ENCODE measurements around the gene CYB561.

The CYB561 gene

DNA sequence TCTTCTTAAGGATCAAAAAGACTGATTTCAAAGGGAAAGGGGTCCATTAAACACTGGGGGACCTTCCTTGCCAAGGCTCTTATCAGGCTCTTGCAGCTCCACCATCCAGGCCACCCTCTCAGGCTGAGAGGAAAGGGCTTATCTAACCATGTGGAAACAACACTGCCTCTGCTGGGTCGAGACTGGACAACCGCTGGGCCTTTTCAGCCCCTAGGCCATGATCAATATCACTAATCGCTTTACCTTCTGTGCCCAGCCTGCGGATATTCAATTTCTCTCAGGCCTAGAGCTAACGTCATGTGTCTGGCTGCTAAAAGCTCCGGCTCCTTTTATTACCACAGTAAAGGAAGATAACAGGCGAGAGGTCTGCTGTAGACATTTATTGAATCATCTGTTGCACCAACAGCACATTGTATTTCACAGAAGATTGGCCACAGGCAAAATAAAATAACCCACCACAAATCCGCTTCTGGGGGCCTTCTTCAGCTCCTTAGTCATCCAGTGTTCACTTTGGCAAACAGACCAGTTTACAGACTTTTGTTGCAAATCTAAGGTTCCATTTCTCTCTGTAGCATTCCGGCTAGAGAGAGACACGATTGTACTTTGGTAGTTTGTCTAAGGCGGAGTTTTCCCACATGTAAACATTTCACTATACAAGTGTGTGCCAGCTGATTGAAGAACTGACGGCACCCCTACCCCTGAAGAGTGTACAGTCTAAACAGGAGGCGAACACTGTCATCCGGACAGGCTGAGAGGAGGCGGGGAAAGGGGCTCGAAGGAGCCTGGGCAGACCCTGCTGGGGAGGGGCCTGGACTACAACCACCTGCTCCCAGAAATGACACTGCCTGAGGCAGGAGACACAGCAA lies 13.9 kb downstream of the CYB561 start:
- DNase-seq: no peak

DNA sequence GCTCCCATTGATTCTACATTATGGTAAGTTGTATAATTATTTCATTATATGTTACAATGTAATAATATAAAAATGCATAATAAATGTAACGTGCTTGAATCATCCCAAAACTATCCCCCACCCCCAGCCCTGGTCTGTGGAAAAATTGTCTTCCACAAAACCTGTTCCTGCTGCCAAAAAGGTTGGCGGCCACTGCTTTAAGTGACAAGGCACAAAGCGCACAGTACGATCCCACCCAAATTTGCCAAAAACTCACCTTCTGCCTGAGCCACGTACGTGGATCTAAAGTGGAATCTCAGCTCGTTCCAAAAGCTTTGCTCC lies 14.5 kb downstream of the CYB561 start:
- DNase-seq: no peak

GRCh38 chr17:63430223-63430622 lies 15.9 kb downstream of the CYB561 start:
- DNase-seq: no peak

DNA sequence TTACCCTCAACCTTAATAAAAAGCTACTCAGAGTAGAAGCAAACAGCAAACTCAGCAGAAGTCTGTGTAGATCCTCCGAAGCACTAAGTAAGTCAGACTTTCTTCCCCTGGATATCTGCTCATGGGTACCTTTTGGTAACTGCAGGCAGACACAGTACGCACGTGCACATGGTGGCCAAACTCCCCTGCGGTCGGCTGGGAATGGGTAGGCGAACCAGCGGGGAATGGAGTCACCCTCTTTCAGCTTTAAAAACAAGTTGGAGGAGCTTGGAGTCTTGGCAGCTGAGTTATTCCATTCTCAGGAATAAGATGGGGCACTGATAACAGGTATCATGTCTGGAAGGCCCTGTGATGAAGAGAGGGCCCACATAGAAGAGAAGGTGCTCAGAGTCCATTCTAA lies 16.3 kb downstream of the CYB561 start:
- no peak for DNase-seq

DNA sequence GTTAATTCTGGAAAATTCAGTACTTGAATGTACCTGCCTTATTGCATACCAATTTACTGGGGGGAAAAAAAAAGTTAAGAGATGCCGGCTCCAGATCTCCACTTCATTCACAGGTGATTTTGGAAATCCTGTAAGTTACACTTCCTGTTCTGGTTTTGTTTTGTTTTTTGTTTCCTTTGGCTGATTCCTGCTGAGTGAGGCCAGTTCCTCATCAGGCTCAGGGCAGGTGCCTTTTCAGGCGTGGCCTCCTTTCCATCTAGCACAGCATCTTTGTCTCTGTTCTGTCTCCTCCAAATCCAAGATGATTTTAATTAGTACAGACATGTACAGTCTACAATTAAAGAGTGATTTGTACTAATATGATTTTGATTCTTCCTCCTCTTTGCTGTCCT lies 19.2 kb downstream of the CYB561 start:
- no peak for DNase-seq

- DNase-seq: no peak
Observed at GRCh38 chr17:63426041-63426916, 19.8 kb downstream of the CYB561 start.

GRCh38 chr17:63425483-63425882 lies 20.6 kb downstream of the CYB561 start:
- peak; percentile 78 for DNase-seq

- no peak for DNase-seq
Observed at GRCh38 chr17:63423963-63424362, 22.1 kb downstream of the CYB561 start.

DNA sequence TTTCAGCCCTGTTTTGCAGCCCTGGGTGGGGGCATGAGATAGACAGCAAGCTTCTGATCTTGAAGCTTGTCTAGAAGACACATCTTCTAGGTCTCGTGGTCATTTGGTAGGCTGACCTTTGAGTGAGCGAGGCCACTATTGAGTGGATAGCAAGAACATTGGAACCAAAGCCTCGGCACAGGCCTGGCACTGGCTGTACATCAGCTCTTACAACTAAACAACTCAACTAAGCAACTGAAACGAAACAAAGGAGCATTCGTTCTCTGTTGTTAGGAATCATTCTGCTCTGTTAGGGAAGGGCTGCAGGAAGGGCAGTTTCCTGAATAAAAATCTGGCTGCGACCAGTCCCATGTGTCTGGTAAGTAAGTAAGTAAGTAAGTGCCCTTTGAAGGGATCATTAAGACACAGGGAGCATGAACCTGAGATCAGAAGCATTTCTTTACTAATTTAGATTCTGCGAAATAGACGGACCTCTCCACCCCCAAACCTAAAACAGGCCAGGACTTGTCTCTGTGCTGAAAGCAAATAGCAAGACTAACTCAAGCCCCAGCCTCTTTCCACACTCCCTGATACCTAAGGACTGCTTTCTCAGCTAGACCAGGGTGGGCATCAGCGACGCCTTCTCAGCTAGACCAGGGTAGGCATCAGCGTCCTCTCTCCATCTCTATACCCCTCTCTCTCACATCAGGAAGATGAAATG lies 22.7 kb downstream of the CYB561 start:
- no peak for DNase-seq

DNA sequence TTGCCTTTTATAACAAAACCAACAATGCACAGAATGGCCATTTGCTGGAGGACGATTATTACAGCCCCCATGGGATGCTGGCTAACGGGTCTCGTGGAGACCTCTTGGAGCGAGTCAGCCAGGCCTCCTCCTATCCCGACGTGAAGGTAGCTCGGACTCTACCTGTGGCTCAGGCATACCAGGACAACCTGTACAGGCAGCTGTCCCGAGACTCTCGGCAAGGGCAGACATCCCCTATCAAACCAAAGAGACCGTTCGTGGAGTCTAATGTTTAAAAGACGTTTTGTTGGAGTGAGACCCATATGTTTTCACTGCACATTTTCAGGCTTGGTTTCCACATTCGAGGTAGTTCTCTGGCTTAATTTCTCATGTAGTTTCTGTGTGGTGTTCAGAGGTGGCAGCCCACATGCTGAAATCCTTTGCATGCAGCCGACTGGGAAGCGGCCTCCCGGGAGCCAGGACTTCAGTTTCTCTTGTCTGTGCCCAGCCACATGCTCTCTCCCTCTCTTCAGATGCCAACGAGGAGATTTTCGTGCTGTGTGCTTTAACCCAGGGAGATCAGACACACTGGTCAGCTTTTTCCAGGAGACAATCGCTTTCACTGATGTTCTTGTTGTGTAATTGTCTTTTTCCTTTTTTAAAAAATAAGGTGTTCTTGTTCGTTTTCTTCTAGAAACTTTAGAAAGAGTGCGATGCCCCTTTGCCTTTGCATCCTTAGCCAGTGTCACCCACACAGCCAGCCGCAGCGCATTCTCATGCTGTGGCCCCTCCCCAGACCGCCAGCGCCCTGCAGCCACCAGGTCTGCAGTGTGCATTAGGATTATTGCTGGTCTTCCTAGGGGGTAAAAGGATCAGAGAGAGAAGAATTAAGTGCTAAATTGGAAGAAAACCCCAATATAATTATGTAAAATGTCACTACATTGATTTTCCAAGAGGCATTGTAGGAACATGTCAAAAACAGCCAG lies 24.1 kb downstream of the CYB561 start:
- DNase-seq: no peak

GRCh38 chr17:63420868-63421680 lies 25.0 kb downstream of the CYB561 start:
- DNase-seq: no peak

DNA sequence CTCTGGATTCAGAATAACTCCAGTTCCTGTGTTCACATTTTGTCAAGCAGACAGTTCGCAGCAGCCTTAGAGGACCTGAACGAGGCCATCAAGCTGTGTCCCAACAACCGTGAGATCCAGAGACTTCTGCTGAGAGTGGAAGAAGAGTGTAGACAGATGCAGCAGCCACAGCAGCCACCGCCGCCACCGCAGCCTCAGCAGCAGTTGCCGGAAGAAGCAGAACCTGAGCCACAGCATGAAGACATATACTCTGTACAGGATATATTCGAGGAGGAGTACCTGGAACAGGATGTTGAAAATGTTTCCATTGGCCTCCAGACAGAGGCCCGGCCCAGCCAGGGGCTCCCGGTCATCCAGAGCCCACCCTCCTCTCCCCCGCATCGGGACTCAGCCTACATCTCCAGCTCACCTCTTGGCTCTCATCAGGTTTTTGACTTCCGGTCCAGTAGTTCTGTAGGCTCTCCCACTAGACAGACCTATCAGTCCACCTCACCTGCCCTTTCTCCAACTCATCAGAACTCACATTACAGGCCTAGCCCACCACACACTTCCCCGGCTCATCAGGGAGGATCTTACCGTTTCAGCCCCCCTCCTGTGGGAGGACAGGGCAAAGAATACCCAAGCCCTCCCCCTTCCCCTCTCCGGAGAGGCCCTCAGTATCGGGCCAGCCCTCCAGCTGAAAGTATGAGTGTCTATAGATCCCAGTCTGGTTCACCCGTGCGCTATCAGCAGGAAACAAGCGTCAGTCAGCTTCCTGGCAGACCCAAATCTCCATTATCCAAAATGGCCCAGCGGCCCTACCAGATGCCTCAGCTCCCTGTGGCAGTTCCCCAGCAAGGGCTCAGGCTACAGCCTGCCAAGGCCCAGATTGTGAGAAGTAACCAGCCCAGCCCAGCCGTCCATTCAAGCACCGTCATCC lies 25.9 kb downstream of the CYB561 start:
- DNase-seq: no peak

DNA sequence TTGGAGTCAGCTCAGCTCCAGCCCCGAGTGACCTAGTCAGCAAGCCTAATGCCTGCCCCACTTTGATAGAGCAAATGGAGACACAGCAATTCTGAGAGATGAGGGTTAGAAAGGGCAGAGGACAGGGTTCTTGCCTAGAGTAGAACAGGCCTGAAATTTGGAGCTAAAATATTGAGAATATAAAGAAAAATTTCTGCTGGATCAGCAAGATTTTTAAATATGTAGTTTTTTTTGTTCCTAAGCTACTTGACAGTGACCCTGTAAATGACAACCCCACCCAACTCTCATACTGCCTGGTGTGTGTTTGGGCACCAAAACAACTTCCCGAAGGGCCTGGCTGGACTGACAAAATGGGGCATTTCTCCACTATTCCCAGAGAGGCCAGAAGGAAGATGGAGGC lies 26.7 kb downstream of the CYB561 start:
- no peak for DNase-seq

DNA sequence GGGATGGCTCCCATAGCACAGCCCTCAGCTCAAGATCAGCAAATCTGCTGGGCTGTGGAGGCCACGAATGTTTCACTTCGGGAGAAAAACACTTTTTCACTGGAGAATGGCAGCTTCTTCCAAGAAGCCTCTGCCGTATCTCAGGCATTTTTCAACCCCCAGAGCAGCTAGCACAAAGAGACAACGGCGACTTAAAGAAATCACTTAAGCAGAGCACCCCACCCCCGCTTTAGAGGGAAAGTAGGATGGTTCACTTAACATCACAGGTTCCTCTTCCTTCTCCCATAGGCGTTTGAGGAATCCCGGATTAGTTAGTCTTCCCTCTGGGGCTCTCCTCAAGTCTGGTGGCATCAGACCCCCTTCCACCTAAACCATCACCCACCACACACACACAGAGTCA lies 27.6 kb downstream of the CYB561 start:
- no peak for DNase-seq

GRCh38 chr17:63414222-63414621 lies 31.9 kb downstream of the CYB561 start:
- no peak for DNase-seq

GRCh38 chr17:63413128-63413527 lies 33.0 kb downstream of the CYB561 start:
- no peak for DNase-seq

GRCh38 chr17:63412234-63412633 lies 33.9 kb downstream of the CYB561 start:
- no peak for DNase-seq

- no peak for DNase-seq
Observed at GRCh38 chr17:63407741-63408330, 38.3 kb downstream of the CYB561 start.

DNA sequence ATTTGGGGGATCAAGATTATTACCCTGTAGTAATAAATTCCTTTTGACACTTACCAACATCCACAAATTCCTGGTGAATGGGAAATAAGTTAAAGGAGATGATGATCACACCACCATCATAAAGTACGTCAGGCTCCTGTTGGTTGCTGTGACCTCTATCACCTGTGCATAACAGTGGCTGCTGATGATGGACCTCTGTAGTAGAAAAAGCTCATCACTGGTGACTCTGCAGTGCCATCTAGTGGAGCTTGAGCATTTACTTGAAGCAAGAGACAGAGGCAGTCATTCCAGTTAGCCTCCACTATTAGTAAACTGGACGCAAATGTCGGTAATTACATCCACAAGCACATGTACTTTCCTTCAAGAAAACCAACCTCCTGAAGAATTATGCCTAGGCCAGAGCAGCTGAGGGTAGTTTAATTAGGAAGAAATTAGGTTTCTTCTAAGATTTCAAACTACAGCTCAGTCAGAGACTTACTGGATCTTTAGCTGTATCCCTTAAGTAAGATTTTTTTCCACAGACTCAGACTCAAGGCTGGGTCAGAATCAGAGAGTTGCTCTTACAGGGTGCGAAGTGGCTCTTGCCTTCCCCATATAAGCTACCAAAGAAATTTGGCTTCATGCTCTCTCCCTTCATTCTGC lies 39.3 kb downstream of the CYB561 start:
- peak; percentile 75 for DNase-seq
